Sigmoid colon (tissue), 7 donors: Measurements from ENCODE around the gene ABCC1. TPM values are rescaled to one million over a fixed set of nuclear protein-coding genes. Genes with fewer than 3 reads are reported as not detected.
A peak's percentile ranks its signal among the peaks of the same experiment; 100 is the strongest.

Experiments used
- DNase-seq: peaks from one replicate; pipeline ENCODE4 v3.0.0-alpha.2; 2019
- H3K27ac ChIP-seq, 4 donors: fragments of 200-600 bp; sonication (generic); one replicate each; pipeline ENCODE4 v1.5.1; 2016 to 2019; ENCODE audit warnings: mild to moderate bottlenecking in 1 of 4
- H3K27me3 ChIP-seq, 3 donors: fragments of 200-600 bp; sonication (generic); one replicate each; pipeline ENCODE4 v1.5.1; 2019; ENCODE audit warnings: mild to moderate bottlenecking in 1 of 3
- H3K36me3 ChIP-seq, 4 donors: fragments of 200-600 bp; sonication (generic); one replicate each; pipeline ENCODE4 v1.5.1; 2016 to 2019
- H3K4me1 ChIP-seq, 4 donors: fragments of 200-600 bp; sonication (generic); one replicate each; pipeline ENCODE4 v1.5.1; 2017 to 2019
- H3K4me3 ChIP-seq, 4 donors: fragments of 200-600 bp; sonication (generic); one replicate each; pipeline ENCODE4 v1.5.1; 2017 to 2019; ENCODE audit warnings: mild to moderate bottlenecking in 2 of 4, moderate library complexity in 1 of 4
- H3K9me3 ChIP-seq, 4 donors: fragments of 200-600 bp in 3 of 4; sonication (generic) in 3 of 4; one replicate each; pipeline versions ENCODE4 v1.5.1 to v1.6.1; 2013 to 2019
- CTCF ChIP-seq, 4 experiments: fragments of 450-650 bp in 3 of 4; fragments of 200-600 bp in 1 of 4; IDR thresholded peaks; one replicate each; pipeline ENCODE4 v1.5.1; 2016 to 2019; ENCODE audit warnings: antibody characterized with exemption in 4 of 4, mild to moderate bottlenecking in 3 of 4, moderate library complexity in 2 of 4
- EP300 ChIP-seq, 4 donors: sonication (generic); formaldehyde crosslinking; IDR thresholded peaks; one replicate each; pipeline ENCODE4 v1.6.1; 2017; ENCODE audit warnings: antibody characterized with exemption in 4 of 4
- POLR2A ChIP-seq, 2 donors: fragments of 450-650 bp; IDR thresholded peaks; one replicate each; pipeline ENCODE4 v1.6.1; 2016; ENCODE audit warnings: antibody characterized with exemption in 2 of 2, mild to moderate bottlenecking in 2 of 2, moderate library complexity in 2 of 2
- POLR2AphosphoS5 ChIP-seq, 4 donors: sonication (generic); formaldehyde crosslinking; IDR thresholded peaks; one replicate each; pipeline ENCODE4 v1.6.1; 2017; ENCODE audit warnings: antibody characterized with exemption in 4 of 4
- WGBS, 2 donors: extraction: QIAGEN DNeasy Blood & Tissue Kit; methylation state at CpG; one replicate each; pipeline ENCODE4 v1.1.7; 2013; 5-methylcytosine and 5-hydroxymethylcytosine counted together
- intact Hi-C: fragments of 100-400 bp; cut with DNase I; formaldehyde crosslinking; loops from one replicate; pipeline ENCODE4 v1.15.1; 2023
- polyA plus RNA-seq, 3 donors: library from polyadenylated mRNA; stranded (reverse); fragments of 200-250 nt; gene quantifications; one replicate each; pipeline ENCODE4 v1.2.3, GENCODE V29; 2013
- total RNA-seq, 4 donors: library from RNA; depleted of rRNA; stranded (reverse); fragments of >200 nt; gene quantifications; one replicate each; pipeline ENCODE4 v1.1.0, GENCODE V29; 2016
- donor health status: healthy with polysubstance abuse.
- donor health status: Bipolar disorder and iron deficiency.
- donor health status: healthy.

ABCC1 gene
- total and polyA plus RNA-seq, 7 donors = 1.8 to 51.8 (median 22.5) TPM

GRCh38 chr16:16021646-16021987 is 72.2 kb downstream of the ABCC1 start:
- peak overlapping the region; percentile 85 to 91 (median 86) for H3K27ac ChIP-seq
- DNase-seq = no peak
- intact Hi-C loops = loop anchor here (5.0 kb wide), 2 partner anchors 69 to 134 kb away; partner anchors contain the start of gene CEP20
- WGBS, 2 donors = 67% methylated on average over 9 of the region's 9 CpGs
- peaks cover 0 to 39% (median 12%) of the 10 kb centered on the region in 4 donors for H3K36me3 ChIP-seq
- H3K9me3 ChIP-seq = no peaks in the 10 kb centered on the region
- H3K4me1 ChIP-seq = peaks cover 3 to 64% (median 41%) of the 10 kb centered on the region in 4 donors
- no peak overlapping the region for H3K4me3 ChIP-seq
- H3K27me3 ChIP-seq = no peaks in the 10 kb centered on the region
- no peak for TF ChIP-seq CTCF (IDR thresholded peaks at IDR 0.05)
- no peak for TF ChIP-seq POLR2AphosphoS5 (IDR thresholded peaks at IDR 0.05)
- no peak for TF ChIP-seq EP300 (IDR thresholded peaks at IDR 0.05)
- TF ChIP-seq POLR2A (IDR thresholded peaks at IDR 0.05) = no peak

- 27 to 47% methylated on average over 10 of the region's 10 CpGs for WGBS, 2 donors
- H3K4me1 ChIP-seq = peaks cover 3 to 64% (median 41%) of the 10 kb centered on the region in 4 donors
Measured at GRCh38 chr16:16021988-16022682, 72.7 kb downstream of the ABCC1 start.

GRCh38 chr16:16022683-16023064 is 73.3 kb downstream of the ABCC1 start:
- H3K4me1 ChIP-seq = peaks cover 3 to 64% (median 41%) of the 10 kb centered on the region in 4 donors

More at GRCh38 chr16:16021988-16022682, 72.7 kb downstream of the ABCC1 start:
- Histone ChIP-seq H3K36me3 (peaks cover 0 to 34% (median 9%) of the 10 kb centered on the region in 4 donors), H3K27ac (peak overlapping the region; percentile 85 to 91 (median 86)), H3K9me3 (no peaks in the 10 kb centered on the region), H3K27me3 (no peaks in the 10 kb centered on the region), H3K4me3 (peak overlapping the region in 2 of 4 donors; percentile 9 to 21)
- TF ChIP-seq POLR2A (IDR thresholded peaks at IDR 0.05) = no peak
- TF ChIP-seq CTCF (IDR thresholded peaks at IDR 0.05) = no peak
- TF ChIP-seq POLR2AphosphoS5 (IDR thresholded peaks at IDR 0.05) = peak; percentile 22 to 78 (median 72)
- TF ChIP-seq EP300 (IDR thresholded peaks at IDR 0.05) = peak in 1 of 4 donors; percentile 24
- intact Hi-C loops = loop anchor here (5.0 kb wide), 2 partner anchors 70 to 135 kb away; partner anchors contain the start of gene CEP20
- DNase-seq = peak; percentile 99

GRCh38 chr16:16025214-16025968 is 76.0 kb downstream of the ABCC1 start:
- TF ChIP-seq POLR2AphosphoS5 (IDR thresholded peaks at IDR 0.05) = no peak
- TF ChIP-seq POLR2A (IDR thresholded peaks at IDR 0.05) = no peak
- no peak for TF ChIP-seq CTCF (IDR thresholded peaks at IDR 0.05)
- TF ChIP-seq EP300 (IDR thresholded peaks at IDR 0.05) = no peak
- WGBS, 2 donors = 68 to 70% methylated on average over 11 of the region's 11 CpGs
- H3K27me3 ChIP-seq = no peaks in the 10 kb centered on the region
- peaks cover 0 to 6% (median under 1%) of the 10 kb centered on the region in 4 donors for H3K36me3 ChIP-seq
- no peaks in the 10 kb centered on the region for H3K9me3 ChIP-seq
- H3K4me3 ChIP-seq = no peak overlapping the region
- peaks cover 3 to 65% (median 51%) of the 10 kb centered on the region in 4 donors for H3K4me1 ChIP-seq
- no peak for DNase-seq
- peak overlapping the region; percentile 55 to 91 (median 78) for H3K27ac ChIP-seq
- intact Hi-C loops = no loop called here

More at GRCh38 chr16:16022683-16023064, 73.3 kb downstream of the ABCC1 start:
- no peaks in the 10 kb centered on the region for H3K27me3 ChIP-seq
- no peaks in the 10 kb centered on the region for H3K9me3 ChIP-seq
- 64 to 78% methylated on average over 5 of the region's 5 CpGs for WGBS, 2 donors
- intact Hi-C loops = loop anchor here (5.0 kb wide), 2 partner anchors 70 to 135 kb away; partner anchors contain the start of gene CEP20
- peaks cover 0 to 28% (median 4%) of the 10 kb centered on the region in 4 donors for H3K36me3 ChIP-seq
- no peak overlapping the region for H3K4me3 ChIP-seq
- DNase-seq = no peak
- no peak for TF ChIP-seq EP300 (IDR thresholded peaks at IDR 0.05)
- TF ChIP-seq CTCF (IDR thresholded peaks at IDR 0.05) = no peak
- no peak for TF ChIP-seq POLR2A (IDR thresholded peaks at IDR 0.05)
- TF ChIP-seq POLR2AphosphoS5 (IDR thresholded peaks at IDR 0.05) = no peak
- H3K27ac ChIP-seq = peak overlapping the region; percentile 85 to 91 (median 86)
